NCI-H2081 treated with DMSO at 0.1 percent for 48 hours (cell line): ENCODE measurements around the gene SYT10.
"Not testable (repeated sequence)": the region's sequence is repeated elsewhere in the genome, so short reads cannot be mapped to it uniquely, and the experiment has no call there.

Experiments
- DNase-seq: peaks from one replicate; lab custom pipeline; 2025; lab: John Stamatoyannopoulos, UW

The SYT10 gene, protein sequence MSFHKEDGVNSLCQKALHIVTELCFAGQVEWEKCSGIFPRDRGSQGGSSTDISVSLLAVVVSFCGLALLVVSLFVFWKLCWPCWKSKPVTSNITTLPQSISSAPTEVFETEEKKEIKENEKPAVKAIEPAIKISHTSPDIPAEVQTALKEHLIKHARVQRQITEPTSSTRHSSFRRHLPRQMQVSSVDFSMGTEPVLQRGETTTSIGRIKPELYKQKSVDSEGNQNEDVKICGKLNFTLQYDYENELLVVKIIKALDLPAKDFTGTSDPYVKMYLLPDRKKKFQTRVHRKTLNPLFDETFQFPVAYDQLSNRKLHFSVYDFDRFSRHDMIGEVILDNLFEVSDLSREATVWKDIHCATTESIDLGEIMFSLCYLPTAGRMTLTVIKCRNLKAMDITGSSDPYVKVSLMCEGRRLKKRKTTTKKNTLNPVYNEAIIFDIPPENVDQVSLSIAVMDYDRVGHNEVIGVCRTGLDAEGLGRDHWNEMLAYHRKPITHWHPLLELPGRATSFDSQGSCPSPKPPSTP

DNA sequence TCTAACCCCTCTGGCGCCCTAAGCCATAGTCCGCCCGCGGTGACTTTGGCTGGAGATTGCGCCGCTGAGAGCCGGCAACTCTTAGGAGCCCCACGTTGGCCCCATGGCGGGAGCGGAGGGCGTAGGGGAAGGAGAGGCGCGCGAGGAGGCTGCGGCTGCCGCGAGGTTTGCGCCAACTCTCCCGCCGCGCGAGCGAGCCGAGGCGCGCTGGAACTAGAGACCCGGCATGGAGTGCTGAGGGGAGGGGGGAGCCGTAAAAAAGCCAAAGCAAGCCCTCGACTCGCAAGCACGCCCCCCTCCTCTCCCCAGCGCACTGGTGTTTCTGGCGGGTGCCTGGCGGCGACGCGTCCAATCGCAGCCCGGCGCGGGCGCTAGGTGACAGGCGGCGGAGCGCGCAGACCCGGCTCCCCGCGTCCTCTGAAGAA is at the start of gene SYT10:
Gene SYT10, minus strand, starts transcription at position 233 of the 425 bp plus-strand sequence. CDS start 297 bp downstream, outside the sequence.
- DNase-seq: no peak

DNA sequence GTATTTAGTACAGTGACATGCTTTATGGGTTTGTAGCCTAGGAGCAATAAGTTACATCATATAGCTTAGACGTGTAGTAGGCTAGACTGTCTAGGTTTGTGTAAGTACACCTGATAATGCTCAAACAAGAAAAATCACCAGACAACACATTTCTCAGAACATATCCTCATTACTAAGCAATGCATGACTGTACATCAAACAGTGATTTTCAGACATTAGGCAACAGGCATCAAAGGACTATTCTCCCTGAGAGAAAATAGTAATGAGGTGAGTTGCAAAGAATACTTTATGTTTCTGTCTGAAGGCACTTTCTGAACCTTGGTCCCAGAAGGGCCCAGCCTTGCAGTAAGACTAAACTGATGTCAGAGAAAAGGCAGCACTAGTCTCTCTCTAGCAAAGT is 48.4 kb upstream of the SYT10 start:
- DNase-seq: no peak

DNA sequence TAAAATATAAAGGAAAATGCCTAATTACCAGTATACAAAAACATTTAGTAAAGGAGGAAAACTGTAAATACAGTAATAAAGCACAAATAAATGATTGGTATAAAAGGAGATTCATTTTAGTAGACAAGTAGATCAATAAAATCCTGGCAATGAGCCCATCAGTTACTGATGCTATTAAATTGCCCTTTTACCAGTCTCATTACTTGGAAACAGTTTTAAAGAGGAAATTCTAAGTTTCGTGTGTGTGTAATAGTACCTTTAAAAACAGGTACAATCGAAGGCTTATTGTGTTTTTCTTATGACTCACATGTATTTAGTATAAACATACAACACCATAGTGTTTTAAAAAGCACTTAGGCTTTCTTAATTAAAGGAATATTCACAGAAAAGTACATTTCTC is 46.4 kb upstream of the SYT10 start:
- DNase-seq: no peak

DNA sequence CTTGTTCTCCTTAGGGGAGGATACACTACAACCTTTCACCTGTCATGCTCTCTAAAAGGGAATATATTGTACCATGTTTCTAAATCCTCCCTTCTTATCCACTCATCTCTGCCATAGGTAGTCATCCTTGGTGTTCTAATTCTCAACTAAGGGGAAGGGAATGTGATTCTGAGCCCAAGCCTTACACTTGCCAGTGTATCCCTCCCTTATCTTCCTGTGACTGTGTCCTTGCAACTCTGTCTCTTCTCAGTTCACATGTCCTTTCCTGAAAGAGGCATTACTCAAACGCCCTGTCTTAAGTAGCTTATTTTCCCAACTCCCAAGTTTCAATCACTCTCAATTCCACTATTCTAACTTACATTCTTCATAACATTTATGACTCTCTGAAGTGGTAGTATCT is 44.5 kb upstream of the SYT10 start:
- DNase-seq: no peak

DNA sequence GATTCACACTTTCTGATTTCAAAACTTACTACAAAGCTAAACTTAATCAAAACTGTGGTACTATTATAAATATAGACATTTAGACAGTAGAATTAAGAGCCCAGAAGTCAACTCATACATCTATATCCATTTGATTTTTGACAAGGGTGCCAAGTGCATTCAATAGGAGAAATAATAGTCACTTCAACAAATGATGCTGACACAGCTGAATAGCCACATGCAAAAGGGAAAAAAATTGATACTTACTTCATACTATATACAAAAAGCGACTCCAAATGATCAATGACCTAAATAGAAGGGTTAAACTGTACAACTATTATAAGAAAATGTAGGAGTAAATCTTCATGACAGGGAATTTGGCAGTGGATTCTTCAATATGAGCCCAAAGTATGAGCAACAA is 40.7 kb upstream of the SYT10 start:
- no peak for DNase-seq

DNA sequence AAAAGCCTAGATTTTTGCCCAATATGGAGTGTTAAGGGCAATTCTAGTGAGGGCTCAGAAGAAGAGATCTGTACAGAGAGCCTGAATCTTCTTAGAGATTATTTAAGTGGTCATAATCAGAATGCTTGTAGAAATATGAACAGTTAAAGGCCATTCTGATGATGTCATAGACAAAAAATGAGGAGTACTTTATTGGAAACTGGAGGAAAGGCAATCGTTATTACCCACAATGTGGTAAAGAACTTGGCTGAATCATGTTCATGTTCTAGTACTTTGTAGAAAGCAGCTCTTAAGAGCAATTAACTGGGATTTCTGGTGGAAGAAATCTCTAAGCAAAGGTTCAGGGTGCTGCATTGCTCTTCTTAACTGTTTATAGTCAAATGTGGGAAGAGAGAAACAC is 36.4 kb upstream of the SYT10 start:
- no peak for DNase-seq

DNA sequence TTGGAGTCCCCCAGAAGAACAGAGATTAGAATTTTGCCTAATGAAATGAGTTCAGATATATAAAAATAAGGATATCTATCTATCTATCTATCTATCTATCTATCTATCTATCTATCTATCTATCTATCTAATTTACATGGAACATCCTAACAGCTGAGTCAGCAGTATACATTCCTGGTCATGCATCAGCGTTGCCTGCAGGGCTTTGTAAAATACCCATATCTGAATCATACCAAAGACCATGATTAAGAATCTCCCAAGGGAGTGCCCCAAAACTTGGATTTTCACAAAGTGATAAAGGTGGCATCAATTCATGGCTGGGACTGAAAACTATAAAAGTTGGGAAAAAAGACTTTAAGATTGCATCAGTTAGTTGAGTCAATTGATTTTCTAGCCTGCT is 32.7 kb upstream of the SYT10 start:
- DNase-seq: no peak

DNA sequence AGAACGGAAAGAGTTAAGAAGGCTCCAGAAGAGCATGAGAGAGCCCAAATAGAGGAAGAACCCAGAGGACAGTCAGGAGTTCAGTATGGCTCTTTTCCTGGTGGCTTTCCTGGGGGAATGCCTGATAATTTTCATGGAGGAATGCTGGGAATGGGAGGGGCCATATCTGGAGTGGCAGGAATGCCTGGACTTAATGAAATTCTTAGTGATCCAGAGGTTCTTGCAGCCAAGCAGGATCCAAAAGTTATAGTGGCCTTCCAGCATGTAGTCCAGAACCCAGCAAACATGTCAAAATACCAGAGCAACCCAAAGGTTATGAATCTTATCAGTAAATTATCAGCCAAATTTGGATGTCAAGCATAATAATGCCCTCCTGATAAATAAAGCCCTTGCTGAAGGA is 15.5 kb upstream of the SYT10 start:
- no peak for DNase-seq

DNA sequence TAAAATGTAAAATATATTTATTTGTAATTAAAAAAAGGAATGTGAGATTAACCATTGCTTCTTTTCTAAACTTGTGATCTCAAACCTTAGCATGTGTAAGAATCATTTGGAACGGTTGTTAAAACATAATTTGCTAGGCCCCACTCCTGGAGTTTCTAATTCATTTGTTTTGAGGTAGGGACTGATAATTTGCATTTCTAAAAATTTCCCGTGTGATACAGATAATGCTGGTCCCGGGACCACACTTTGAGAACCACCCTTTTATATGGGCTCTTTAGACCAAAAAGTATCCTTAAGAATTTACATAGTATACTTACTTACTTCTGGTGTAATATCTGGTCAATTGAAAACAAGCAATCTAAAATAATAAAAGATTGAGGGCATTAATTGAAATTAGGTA is 10.9 kb upstream of the SYT10 start:
- no peak for DNase-seq

DNA sequence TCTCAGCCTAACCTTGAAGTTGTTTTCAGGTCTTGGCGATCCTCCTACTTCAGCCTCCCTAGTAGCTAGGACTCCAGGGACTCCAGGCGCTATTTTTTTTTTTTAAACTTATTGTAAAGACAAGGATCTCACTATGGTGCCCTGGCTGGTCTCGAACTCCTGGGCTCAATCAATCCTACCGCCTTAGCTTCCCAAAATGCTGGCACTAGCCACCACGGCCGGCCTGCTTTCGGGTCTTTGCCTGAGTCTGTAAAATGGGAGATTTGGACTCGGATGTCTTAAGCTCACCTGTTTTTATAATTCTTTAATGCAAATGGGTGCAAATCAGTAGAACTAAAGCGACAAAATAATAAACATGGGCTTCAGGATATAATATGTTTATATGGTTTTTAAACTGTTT is 858 bp upstream of the SYT10 start:
- DNase-seq: no peak

DNA sequence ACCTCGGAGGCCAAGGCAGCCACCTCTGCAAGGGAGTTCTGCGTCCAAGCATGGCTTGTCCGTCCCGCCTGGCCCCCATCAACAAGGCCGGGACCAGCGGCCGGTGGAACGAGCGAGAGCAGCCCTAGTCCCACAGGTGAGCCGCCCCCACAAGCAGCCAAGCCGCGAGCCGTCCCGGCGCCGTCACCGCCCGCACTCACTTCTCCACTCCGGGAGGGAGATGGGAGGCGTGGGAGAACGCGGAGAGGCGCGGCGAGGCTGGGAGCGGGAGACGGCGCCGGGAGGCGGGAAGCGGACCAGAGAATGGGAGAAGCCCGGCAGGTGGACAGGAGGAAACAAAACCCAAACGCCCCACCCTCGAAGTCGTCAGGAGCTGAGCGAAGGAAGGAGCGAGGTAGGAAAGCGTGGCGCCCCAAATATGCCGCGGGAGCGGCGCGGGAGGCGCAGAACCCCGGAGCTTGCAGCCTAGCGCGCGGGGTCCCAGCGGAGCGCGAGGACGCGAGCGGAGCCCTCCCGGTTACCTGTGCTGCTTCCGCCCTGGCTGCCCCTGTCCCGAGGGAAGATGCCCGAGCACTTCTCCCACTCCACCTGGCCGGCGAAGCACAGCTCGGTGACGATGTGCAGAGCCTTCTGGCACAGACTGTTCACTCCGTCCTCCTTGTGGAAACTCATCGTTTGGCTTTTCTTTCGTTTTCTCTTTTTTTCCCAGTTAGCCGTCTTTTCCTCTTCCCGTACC is 600 bp downstream of the SYT10 start:
- DNase-seq: no peak

DNA sequence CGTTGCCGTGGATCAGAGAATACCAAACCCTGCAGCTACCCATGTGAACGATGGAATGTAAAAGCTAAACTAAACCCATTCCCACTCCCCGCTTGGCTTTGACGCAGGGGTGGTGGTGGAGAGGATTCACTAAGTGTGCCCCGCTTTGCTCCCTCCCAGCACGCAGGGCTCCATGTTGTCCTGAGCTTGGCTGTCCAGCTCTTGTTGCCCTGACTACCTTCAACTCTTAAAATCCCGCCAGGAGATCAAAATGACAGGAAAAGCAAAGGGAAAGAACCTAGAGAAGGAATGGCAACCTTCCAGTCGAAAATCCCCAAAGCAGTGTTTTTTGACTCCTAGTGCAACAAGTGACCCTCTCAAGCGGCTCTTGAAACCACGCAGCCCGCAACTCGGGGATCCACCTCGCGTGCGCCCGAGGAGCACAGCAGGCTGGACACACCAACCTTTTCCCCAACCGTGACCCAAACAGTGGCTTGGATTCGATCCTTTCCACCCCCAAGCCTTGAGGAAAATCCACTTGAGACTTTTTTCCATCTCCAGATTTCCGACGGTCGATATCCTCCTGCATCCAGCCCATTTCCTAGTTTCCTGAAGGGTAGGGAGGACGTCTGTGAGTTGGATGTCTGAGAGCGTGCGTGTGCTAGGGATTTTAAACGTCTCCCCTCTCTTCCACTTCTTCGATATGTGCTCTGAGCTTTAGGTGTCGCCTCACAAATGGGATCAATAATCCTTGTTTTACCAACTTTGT is 1.4 kb downstream of the SYT10 start:
- no peak for DNase-seq

DNA sequence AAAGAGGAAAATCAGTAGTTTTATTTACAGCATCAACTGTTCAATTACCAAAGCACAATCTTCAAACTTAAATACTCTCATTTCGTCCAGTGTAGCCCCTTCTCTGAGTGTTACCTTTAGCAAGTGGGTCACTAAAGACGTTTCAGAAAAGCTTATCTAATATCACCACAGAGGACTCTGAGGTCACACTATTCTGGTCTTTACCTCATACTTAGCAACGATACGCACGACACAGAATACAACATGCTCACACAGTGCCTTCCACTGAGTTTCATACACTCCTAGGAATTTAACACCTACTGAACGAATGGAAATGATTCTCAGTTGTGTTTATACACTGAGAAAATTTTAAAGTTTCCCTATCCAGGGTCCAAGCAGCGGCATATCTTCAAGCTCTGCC is 2.0 kb downstream of the SYT10 start:
- no peak for DNase-seq

DNA sequence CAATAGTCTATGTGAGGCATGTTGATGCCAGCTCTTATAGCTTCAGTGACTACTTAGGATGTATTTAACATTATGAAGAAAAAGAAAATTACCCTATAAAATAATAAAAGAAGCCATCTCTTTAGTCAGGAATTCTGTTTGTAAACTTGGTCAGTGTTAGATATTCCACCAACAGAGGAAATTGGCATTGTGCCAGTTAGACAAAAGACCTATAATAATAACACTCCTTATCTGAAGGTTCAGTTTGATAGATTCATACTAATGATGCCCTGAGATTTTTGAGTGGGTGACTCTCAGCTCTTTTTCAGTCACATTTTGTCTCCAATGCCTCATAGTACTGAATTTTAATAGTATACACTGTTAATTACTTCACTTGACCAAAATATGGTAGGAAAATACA is 6.6 kb downstream of the SYT10 start:
- no peak for DNase-seq

DNA sequence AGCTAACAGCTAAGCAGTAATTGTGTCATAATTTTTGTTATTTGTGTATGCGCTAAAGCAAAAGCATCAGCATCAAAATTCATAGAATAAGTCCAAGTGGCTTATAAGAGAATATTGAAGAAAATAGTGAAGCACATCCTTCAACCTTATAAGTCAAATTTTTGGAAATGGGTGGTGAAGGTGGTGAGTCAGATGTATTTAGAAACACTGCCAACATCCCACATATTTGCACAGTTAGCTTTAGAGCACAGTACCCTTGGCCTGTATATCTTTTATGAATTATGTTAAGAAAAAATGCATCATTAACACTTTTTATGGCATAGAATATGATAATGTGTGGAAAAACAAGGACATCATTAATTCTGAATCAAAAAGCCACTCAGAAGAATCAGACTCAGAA is 8.0 kb downstream of the SYT10 start:
- no peak for DNase-seq

DNA sequence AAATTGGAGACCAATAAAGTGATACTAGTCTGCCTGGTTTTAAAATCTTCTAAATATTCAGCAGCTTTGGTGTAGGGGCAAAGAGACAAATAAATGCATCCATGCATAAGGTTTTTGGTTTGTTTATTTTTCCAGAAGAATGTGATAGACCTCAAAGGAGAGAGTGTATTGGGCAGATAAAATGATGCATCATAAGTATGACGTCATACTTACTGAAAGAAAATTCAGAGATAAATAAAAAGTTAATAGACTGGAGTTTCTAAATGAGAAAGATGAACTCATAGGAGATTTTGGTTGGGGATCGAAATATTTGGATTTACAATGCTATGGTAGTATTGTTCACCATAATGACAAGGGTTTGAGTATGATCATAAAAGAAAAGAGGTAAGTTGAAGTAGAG is 10.2 kb downstream of the SYT10 start:
- no peak for DNase-seq

DNA sequence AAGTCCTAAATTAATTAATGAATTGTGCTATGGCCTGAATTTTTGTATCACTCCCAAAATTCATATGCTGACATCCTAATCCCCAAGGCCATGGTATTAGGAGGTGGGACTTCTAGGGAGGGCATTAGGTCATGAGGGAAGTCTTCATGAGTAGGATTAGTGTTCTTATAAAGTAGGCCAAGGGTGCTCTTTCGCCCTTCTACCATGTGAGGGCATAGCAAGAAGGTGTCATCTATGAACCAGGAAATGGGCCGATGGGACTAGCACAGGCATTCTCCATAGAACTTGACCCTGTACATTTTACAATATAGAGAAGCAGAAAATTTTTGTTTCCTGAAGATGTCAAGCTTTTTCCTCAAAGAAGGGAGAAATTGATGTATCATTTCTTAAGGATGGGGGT is 12.5 kb downstream of the SYT10 start:
- no peak for DNase-seq

DNA sequence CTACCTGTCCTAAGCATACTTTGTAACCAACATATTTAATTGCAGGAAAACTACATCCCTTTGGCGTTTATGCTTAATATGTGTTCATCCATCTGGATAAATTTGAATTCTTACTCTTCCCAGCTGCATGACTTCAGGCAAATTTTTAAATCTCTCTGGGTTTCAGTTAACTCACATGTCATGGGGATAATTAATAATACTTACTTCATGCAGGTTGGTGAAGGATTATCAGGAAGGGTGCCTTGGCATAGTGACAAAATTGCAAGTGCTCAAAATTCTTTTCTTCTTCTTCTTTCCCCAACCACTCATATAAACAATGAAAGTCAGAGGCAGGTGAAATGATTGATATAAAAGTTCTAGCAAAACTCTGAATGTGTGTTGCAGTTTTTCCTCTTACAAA is 15.9 kb downstream of the SYT10 start:
- DNase-seq: no peak

DNA sequence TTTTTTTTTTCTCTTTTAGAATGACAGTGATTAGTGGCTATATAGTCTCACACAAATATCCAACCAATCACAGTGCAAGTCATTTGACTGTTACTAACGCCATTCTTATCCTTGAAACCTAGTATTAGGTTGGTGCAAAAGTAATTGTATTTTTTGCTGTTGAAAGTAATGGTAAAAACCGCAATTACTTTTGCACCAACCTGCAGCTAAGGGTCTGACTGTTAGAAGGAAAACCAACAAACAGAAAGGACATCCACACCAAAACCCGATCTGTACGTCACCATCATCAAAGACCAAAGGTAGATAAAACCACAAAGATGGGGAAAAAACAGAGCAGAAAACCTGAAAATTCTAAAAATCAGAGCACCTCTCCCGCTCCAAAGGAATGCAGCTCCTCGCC is 27.2 kb downstream of the SYT10 start:
- DNase-seq: not testable (repeated sequence)

DNA sequence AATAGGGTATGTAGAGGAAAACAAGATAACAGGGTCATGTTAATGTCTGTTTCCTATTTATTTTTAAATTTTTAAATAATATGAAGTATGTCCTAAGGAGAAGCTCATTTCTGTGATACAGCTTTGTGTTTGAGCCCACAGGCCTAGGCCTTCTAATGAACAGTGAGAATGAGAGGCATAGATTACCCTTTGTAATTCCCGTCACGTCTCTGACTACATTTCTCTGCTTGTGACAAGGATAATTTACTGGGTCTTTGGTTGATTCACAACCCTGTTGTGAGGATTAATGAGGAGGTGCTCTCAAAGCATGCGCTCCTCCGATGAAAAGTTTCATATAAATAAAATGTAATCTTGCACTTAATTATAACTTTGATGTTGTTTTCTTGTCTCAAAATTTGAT is 56.1 kb downstream of the SYT10 start:
- DNase-seq: no peak

DNA sequence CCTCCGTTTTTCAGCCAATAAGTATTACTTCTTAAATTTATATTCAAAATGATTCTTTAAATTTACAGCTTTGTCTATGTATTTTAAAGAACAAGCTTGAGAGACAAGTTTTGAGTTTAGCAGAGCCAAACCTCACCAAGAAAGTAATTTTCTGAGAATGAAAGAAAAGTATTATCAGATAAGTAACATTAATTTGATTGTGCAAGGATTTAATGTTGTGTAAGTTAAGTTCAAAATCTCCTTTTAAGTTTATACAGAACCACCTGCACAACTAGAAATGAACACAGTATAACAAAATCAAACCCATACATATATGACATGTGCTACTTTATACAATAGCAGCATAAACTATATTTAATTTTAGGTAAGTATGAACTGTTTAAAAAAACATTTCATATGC is 63.5 kb downstream of the SYT10 start:
- no peak for DNase-seq

DNA sequence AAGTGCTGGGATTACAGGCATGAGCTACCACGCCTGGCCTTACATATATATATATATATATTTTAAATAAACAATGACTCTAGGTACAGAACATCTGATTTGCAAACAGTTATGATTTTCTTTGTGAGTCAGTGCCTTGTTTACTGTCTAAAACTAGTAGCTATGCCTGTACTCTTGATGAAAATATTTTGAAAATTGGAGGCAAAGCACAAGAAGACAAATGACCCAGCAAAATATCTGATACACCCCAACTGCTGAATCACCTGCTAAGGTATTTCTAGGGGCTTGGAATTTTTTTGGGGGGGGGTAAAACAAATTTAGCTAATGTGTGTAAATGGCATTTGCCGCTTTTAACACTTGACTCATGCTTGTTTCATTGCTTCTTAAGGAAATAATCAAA is 69.3 kb downstream of the SYT10 start:
- DNase-seq: no peak

DNA sequence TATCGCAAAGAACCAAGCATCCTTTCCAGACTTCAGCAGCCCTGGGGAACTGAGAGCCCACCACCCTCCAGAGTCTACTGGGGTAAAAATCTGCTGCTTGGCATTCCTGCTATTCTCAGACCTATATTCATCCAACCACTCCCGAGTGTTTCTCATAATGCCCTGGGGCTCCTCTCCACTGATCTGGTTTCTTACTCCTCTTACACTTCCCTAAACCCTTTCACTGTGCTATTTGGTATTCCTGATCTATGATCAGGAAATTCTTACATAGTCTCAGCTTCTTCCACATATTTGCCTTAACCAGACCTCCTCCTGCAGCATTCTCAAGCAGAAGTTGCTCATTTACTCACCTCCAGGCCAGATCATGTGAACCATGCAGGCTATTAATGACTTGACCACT is 82.4 kb downstream of the SYT10 start:
- DNase-seq: no peak
